ENCODE measurements around the gene RCN1. TPM values are rescaled to one million over a fixed set of nuclear protein-coding genes. Genes with fewer than 3 reads are reported as not detected.

RCN1 gene
- total and polyA plus RNA-seq, 9 of the 15 experiments (the other 6 are each of a cell fraction or from before 2014, with no cell fraction given) = 2.1 to 8.7 (median 7.2) TPM

DNA sequence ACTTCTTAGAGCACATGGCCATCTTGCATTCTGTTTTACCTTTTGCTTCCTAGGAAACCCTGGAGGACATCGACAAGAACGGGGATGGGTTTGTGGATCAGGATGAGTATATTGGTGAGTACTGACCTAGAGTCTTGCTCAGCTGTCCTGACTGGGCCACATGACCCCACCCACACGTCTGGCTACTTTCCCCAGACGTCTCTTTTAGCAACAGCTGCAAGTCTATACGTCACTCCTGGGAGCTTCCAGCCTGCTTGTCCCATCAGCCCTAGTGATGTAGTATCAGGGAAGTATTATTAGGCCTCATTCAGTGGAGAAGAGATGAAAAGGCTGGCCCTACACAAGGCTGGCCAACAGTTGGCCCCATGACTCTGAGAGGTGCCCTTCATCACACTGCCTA is 9.6 kb downstream of the RCN1 start (continued):
- TF ChIP-seq TRIM25 (IDR thresholded peaks at IDR 0.05; ENCODE audit: borderline replicate concordance) (no peak), ELF2 (CRISPR knock-in tag; IDR thresholded peaks at IDR 0.05) (no peak), JUND (IDR thresholded peaks at IDR 0.05; ENCODE audit: borderline replicate concordance, low read depth, low read length) (no peak), JUND (tag; IDR thresholded peaks at IDR 0.05; ENCODE audit: borderline replicate concordance, low read depth, low read length) (no peak)

- 19% methylated on average over 11 of the region's 11 CpGs for WGBS (ENCODE audit: insufficient coverage, low coverage, missing lambda C conversion rate)
- H3K27me3 ChIP-seq (ENCODE audit: control insufficient read depth in 2 of 2, insufficient read depth in 2 of 2, low read length in 2 of 2) = peaks cover 0 to 5% of the 10 kb centered on the region in 2 experiments; a peak in 1 of 5 replicates
- H4K20me1 ChIP-seq (replicated peaks; ENCODE audit: control insufficient read depth, insufficient read depth, low read length) = no peaks in the 10 kb centered on the region; the same call in 1 of the 2 replicates
- no peak for TF ChIP-seq NBN (IDR thresholded peaks at IDR 0.05; ENCODE audit: low read depth)
- TF ChIP-seq, protein P1, sequence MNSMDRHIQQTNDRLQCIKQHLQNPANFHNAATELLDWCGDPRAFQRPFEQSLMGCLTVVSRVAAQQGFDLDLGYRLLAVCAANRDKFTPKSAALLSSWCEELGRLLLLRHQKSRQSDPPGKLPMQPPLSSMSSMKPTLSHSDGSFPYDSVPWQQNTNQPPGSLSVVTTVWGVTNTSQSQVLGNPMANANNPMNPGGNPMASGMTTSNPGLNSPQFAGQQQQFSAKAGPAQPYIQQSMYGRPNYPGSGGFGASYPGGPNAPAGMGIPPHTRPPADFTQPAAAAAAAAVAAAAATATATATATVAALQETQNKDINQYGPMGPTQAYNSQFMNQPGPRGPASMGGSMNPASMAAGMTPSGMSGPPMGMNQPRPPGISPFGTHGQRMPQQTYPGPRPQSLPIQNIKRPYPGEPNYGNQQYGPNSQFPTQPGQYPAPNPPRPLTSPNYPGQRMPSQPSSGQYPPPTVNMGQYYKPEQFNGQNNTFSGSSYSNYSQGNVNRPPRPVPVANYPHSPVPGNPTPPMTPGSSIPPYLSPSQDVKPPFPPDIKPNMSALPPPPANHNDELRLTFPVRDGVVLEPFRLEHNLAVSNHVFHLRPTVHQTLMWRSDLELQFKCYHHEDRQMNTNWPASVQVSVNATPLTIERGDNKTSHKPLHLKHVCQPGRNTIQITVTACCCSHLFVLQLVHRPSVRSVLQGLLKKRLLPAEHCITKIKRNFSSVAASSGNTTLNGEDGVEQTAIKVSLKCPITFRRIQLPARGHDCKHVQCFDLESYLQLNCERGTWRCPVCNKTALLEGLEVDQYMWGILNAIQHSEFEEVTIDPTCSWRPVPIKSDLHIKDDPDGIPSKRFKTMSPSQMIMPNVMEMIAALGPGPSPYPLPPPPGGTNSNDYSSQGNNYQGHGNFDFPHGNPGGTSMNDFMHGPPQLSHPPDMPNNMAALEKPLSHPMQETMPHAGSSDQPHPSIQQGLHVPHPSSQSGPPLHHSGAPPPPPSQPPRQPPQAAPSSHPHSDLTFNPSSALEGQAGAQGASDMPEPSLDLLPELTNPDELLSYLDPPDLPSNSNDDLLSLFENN (IDR thresholded peaks at IDR 0.05; ENCODE audit: low read depth in 2 of 2, low read length in 2 of 2) = no peak
- TF ChIP-seq, protein P2, sequence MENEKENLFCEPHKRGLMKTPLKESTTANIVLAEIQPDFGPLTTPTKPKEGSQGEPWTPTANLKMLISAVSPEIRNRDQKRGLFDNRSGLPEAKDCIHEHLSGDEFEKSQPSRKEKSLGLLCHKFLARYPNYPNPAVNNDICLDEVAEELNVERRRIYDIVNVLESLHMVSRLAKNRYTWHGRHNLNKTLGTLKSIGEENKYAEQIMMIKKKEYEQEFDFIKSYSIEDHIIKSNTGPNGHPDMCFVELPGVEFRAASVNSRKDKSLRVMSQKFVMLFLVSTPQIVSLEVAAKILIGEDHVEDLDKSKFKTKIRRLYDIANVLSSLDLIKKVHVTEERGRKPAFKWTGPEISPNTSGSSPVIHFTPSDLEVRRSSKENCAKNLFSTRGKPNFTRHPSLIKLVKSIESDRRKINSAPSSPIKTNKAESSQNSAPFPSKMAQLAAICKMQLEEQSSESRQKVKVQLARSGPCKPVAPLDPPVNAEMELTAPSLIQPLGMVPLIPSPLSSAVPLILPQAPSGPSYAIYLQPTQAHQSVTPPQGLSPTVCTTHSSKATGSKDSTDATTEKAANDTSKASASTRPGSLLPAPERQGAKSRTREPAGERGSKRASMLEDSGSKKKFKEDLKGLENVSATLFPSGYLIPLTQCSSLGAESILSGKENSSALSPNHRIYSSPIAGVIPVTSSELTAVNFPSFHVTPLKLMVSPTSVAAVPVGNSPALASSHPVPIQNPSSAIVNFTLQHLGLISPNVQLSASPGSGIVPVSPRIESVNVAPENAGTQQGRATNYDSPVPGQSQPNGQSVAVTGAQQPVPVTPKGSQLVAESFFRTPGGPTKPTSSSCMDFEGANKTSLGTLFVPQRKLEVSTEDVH (IDR thresholded peaks at IDR 0.05; ENCODE audit: low read depth, partially characterized antibody) = no peak
- no peaks in the 10 kb centered on the region for H3K9me1 ChIP-seq (ENCODE audit: control insufficient read depth, insufficient read depth, low read length)
- in situ Hi-C loops (cut with MboI) = no loop called here
- H3K4me1 ChIP-seq (replicated peaks in 1 of 2; ENCODE audit: control insufficient read depth in 2 of 2, insufficient read depth in 2 of 2, low read length in 2 of 2) = no peaks in the 10 kb centered on the region
- H3K36me3 ChIP-seq (ENCODE audit: control insufficient read depth, insufficient read depth, low read length) = no peaks in the 10 kb centered on the region
- intact Hi-C loops (cut with micrococcal nuclease) = no loop called here
- no peak overlapping the region for H3K27ac ChIP-seq (ENCODE audit: extremely low read depth, low read depth, low read length)
- FAIRE-seq (no peak), DNase-seq (ENCODE audit: extremely low read depth in 1 of 4, low spot score in 3 of 4) (no peak), ATAC-seq (no peak)
- H3K9ac ChIP-seq (ENCODE audit: insufficient read depth in 1 of 2, low read depth in 2 of 2, low read length in 2 of 2) = no peak overlapping the region
- no TSS peak for BruUV-seq (replicated peaks)
- ChIA-PET POLR2A (no interaction called here), CTCF (ENCODE audit: low intra/inter-chr PET ratio) (no interaction called here)
- no peak overlapping the region for H3K4me2 ChIP-seq (ENCODE audit: insufficient read depth, low read length)
- no peaks in the 10 kb centered on the region for H3K9me3 ChIP-seq (replicated peaks; ENCODE audit: control insufficient read depth, insufficient read depth, low read depth, low read length)
- H2AFZ ChIP-seq (ENCODE audit: low read depth, low read length) = no peak overlapping the region
- no peaks in the 10 kb centered on the region for H3K79me2 ChIP-seq (ENCODE audit: control insufficient read depth, insufficient read depth, low read length)
- no peak overlapping the region for H3K4me3 ChIP-seq
Measured at GRCh38 chr11:32101791-32102190, 10.9 kb downstream of the RCN1 start.
